MCF 10A (cell line): Measurements from ENCODE around the gene VPS26B. TPM values are rescaled to one million over a fixed set of nuclear protein-coding genes. Genes with fewer than 3 reads are reported as not detected.

ENCODE experiments used
- BruUV-seq: library from RNA; stranded (reverse); fragments of 400-500 nt; replicated peaks from 2 replicates; lab custom pipeline; 2021; lab: Mats Ljungman, UMichigan
- CTCF ChIA-PET: fragments of 300-600 bp; sonication (Branson Sonifier 250); formaldehyde crosslinking; extraction: SDS; loops from one replicate; lab custom pipeline; 2021; ENCODE audit warnings: antibody characterized with exemption, inconsistent platforms; lab: Yijun Ruan, JAX
- POLR2A ChIA-PET: fragments of 300-600, 350-650 bp; sonication (Branson Sonifier 250); formaldehyde crosslinking; extraction: SDS; loops from one replicate; lab custom pipeline; 2020; ENCODE audit warnings: antibody characterized with exemption, inconsistent platforms; lab: Yijun Ruan, JAX
- DNase-seq: peaks from one replicate; pipeline ENCODE4 v3.0.0-alpha.2; 2018; ENCODE audit not compliant: unreplicated experiment
- H3K27ac Mint-ChIP-seq: one replicate; pipeline ENCODE4 v1.8.0; 2022; ENCODE audit warnings: mild to moderate bottlenecking, low read depth, mixed read lengths; ENCODE audit not compliant: unreplicated experiment
- H3K27me3 Mint-ChIP-seq: one replicate; pipeline ENCODE4 v1.8.0; 2022; ENCODE audit warnings: mixed read lengths; ENCODE audit not compliant: insufficient read depth, unreplicated experiment
- H3K36me3 Mint-ChIP-seq: one replicate; pipeline ENCODE4 v1.8.0; 2022; ENCODE audit warnings: mild to moderate bottlenecking, moderate library complexity, mixed read lengths; ENCODE audit not compliant: insufficient read depth, unreplicated experiment
- H3K4me1 Mint-ChIP-seq: one replicate; pipeline ENCODE4 v1.8.0; 2022; ENCODE audit warnings: mixed read lengths; ENCODE audit not compliant: insufficient read depth, unreplicated experiment
- H3K4me3 Mint-ChIP-seq: one replicate; pipeline ENCODE4 v1.8.0; 2022; ENCODE audit warnings: mild to moderate bottlenecking, moderate library complexity, mixed read lengths; ENCODE audit not compliant: unreplicated experiment
- H3K9me3 Mint-ChIP-seq: one replicate; pipeline ENCODE4 v1.8.0; 2022; ENCODE audit warnings: mixed read lengths; ENCODE audit not compliant: unreplicated experiment
- intact Hi-C: fragments of 100-400 bp; cut with micrococcal nuclease; formaldehyde crosslinking; loops from 2 replicates; pipeline ENCODE4 v1.14.1; 2022
- total RNA-seq: library from RNA; stranded (reverse); gene quantifications from 2 replicates; pipeline ENCODE4 v1.2.3, GENCODE V29; 2022
- TF ChIP-seq, protein P1 (sequence below): fragments of 200-600 bp; IDR thresholded peaks from one replicate; pipeline ENCODE4 v1.8.0; 2022; ENCODE audit warnings: antibody characterized with exemption, mild to moderate bottlenecking; ENCODE audit not compliant: unreplicated experiment

The VPS26B gene
- total RNA-seq, 1 experiment from 2014 or later: 45.2 TPM

DNA sequence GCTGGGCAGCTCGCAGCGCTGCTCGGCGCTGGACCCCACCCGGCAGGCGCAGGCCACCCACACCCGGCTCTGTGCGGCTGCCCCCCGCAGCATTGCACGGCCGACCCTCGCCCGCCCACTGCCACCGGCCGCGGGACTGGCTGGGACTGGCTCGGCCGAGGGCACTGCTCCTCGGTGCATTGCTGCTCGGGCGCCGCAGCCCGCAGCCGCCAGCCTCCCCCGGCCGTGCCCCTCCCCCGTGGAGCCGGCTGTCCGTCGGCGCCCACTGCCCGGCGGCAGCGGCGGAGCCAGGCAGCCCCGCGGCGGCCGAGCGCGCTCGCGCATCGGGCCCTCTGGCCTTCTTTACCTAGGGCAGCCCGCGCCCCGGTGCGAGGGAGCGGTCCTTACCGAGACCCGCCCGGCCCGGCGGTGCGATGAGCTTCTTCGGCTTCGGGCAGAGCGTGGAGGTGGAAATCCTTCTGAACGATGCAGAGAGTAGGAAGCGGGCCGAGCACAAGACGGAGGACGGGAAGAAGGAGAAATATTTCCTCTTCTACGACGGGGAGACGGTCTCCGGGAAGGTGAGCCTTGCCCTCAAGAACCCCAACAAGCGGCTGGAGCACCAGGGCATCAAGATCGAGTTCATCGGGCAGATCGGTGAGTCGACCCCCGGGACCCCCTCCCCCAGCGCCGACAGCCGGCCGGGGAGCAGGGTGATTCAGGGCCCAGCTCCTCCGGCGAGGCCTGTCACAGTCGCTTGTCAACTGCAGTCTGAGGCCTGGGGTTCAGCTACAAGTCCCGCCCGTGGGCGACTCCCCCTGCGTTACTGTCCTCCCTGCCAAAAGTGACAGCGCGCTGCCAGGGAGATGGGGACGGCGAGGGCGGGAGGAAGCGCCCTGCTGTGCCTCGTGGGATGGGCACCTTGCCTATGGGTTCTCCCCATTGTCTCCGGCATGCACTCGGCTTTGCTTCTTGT, 516 bp downstream of the VPS26B start:
- CTCF ChIA-PET: interaction anchor here (0.6 to 1.2 kb wide), 7 partner anchors 12 to 271 kb away, joined by 3 to 4 read pairs (median 3); no protein-coding TSS in a partner anchor
- H3K4me3 Mint-ChIP-seq: peak overlapping the region; percentile 93
- peak overlapping the region; percentile 46 for H3K27ac Mint-ChIP-seq
- POLR2A ChIA-PET: interaction anchor here (0.6 to 4.9 kb wide), 26 partner anchors 9 to 297 kb away, joined by 3 to 52 read pairs (median 4); partner anchors contain the start of genes ACAD8 and THYN1
- TF ChIP-seq, protein P1, sequence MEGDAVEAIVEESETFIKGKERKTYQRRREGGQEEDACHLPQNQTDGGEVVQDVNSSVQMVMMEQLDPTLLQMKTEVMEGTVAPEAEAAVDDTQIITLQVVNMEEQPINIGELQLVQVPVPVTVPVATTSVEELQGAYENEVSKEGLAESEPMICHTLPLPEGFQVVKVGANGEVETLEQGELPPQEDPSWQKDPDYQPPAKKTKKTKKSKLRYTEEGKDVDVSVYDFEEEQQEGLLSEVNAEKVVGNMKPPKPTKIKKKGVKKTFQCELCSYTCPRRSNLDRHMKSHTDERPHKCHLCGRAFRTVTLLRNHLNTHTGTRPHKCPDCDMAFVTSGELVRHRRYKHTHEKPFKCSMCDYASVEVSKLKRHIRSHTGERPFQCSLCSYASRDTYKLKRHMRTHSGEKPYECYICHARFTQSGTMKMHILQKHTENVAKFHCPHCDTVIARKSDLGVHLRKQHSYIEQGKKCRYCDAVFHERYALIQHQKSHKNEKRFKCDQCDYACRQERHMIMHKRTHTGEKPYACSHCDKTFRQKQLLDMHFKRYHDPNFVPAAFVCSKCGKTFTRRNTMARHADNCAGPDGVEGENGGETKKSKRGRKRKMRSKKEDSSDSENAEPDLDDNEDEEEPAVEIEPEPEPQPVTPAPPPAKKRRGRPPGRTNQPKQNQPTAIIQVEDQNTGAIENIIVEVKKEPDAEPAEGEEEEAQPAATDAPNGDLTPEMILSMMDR: no peak
- intact Hi-C loops: loop anchor here (2.0 kb wide), 1 partner anchor 28 kb away; the partner anchor contains the start of genes ACAD8 and THYN1
- BruUV-seq: no TSS peak
- H3K4me1 Mint-ChIP-seq: peaks cover 47% of the 10 kb centered on the region
- no peaks in the 10 kb centered on the region for H3K27me3 Mint-ChIP-seq
- no peaks in the 10 kb centered on the region for H3K9me3 Mint-ChIP-seq
- peaks cover 14% of the 10 kb centered on the region for H3K36me3 Mint-ChIP-seq
- DNase-seq: peak; percentile 49

DNA sequence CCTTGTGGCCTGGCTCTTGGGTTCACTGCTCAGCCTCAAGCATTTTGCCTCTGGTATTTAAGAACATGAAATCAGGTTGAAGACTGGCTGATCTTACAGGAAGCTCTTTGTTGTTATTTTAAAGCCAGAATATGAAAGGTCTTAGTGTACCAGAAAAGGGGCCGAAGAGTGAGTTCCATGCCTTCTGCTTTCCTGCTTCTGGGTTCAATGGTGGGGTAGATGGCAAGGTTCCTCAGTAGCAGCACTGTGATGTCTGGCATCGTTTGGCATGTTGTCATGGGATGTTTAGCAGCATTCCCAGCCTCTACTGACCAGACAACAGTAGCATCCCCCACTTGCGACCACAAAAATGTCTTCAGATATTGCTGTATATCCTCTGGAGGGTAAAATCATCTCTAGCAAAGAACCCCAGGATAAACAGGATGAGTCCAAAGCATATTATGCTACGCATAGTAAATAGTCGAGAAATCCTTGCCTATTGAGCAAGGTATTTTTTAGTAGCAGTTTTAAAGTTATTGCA, 2.4 kb downstream of the VPS26B start:
- CTCF ChIA-PET: interaction anchor here (0.6 to 1.6 kb wide), 3 partner anchors 17 to 315 kb away, joined by 3 to 11 read pairs (median 3); no protein-coding TSS in a partner anchor
- intact Hi-C loops: no loop called here
- Mint-ChIP-seq H3K27me3 (no peaks in the 10 kb centered on the region), H3K27ac (no peak overlapping the region), H3K9me3 (no peaks in the 10 kb centered on the region), H3K4me3 (peak overlapping the region; percentile 93), H3K4me1 (peaks cover 44% of the 10 kb centered on the region), H3K36me3 (peaks cover 19% of the 10 kb centered on the region)
- BruUV-seq: no TSS peak
- POLR2A ChIA-PET: interaction anchor here (0.9 to 4.9 kb wide), 4 partner anchors 17 to 40 kb away, joined by 3 to 52 read pairs (median 20); partner anchors contain the start of genes ACAD8 and THYN1
- no peak for DNase-seq
- TF ChIP-seq, protein P1: no peak

DNA sequence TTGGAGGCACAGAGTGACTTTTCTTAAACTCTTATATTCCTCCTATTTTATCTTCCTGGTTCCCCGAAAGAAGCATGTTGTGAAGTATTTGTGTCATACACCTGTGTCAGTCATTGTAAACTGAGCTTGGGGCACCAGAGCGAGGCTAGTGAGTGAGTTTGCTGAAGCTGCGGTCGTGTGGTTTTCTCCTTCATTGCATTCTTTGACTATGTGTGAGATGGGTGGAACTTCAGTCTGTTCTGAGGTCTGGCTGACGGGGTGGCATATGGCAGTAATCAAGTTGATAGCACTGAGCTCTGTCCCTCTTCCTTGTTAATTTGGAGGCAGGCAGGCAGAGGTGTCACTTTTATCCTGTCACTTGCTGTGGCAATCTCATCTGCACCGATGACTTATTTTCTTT, 4.2 kb downstream of the VPS26B start:
- no peak for DNase-seq
- Mint-ChIP-seq H3K4me1 (peaks cover 29% of the 10 kb centered on the region), H3K27me3 (no peaks in the 10 kb centered on the region), H3K27ac (no peak overlapping the region), H3K36me3 (peaks cover 19% of the 10 kb centered on the region), H3K9me3 (no peaks in the 10 kb centered on the region), H3K4me3 (no peak overlapping the region)
- BruUV-seq: no TSS peak
- intact Hi-C loops: no loop called here
- POLR2A ChIA-PET: interaction anchor here (0.7 kb wide), 2 partner anchors 22 to 89 kb away, joined by 3 to 4 read pairs; no protein-coding TSS in a partner anchor
- CTCF ChIA-PET: no interaction called here
- TF ChIP-seq, protein P1: no peak
